GM21723 (cell line): Measurements from ENCODE around the gene ZBTB16.

Experiments used
- ATAC-seq: cut with Tn5 transposase; IDR thresholded peaks from one replicate; pipeline ENCODE4 v1.9.1; 2021; ENCODE audit warnings: mild to moderate bottlenecking, moderate library complexity; ENCODE audit not compliant: unreplicated experiment

The ZBTB16 gene

DNA sequence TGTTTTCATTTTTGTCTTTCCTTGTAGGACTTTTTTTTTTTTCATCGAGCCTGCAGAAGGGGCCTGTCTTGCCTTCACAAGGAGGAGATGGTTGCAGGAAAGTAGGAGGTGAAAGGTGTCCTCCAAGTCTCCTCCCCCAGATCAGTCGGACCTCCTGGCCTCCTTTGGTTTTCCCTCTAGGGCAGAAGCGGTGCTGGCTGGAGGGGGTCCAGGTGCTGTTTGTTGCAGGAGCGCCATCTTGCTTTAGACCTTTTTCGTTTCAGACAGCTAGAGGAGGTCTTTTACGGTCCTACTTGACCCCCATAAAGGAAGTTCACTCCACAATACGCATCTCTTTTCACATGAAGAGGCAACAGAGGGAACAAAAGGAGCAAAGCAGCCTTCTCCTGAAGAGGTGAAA is 66.0 kb downstream of the ZBTB16 start:
- ATAC-seq, result no peak

DNA sequence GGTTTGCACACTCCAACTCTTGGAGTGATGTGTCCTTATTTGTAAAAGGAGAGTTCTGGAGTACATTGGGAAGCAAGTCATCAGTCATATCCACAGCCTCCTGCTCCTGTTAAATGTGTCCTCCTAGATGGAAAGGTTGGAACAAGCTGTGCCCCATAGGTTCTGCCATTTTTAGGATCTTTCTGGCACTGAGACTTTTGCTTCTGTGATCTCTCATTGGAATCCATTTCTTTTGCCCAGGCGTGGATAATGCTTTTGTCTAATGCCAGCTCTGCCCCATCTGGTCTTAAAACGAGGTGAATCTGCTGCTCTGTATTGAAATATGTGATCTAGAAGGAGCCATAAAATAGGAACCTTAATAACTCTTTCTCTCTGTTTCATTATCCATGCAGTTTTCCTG is 66.4 kb downstream of the ZBTB16 start:
- no peak for ATAC-seq

DNA sequence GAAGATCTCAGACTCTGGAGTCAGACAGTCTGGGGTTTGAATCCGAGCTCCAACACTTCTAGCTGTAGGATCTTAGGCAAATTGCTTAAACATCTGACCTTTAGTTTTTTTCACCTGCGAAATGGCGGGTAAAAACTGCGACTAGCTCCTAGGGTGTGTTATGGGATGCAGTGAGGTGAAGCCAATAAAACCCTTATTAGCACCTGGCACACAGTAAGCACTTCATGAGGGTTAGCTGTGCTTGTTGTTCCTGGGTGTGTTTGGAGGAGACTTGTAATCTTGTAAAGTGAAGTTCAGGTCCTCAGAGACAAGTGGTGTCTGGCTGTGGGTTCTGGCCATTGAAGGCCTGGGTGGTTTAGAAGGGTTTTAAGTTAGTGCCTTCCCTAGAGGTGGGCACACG is 68.9 kb downstream of the ZBTB16 start:
- ATAC-seq, result no peak

DNA sequence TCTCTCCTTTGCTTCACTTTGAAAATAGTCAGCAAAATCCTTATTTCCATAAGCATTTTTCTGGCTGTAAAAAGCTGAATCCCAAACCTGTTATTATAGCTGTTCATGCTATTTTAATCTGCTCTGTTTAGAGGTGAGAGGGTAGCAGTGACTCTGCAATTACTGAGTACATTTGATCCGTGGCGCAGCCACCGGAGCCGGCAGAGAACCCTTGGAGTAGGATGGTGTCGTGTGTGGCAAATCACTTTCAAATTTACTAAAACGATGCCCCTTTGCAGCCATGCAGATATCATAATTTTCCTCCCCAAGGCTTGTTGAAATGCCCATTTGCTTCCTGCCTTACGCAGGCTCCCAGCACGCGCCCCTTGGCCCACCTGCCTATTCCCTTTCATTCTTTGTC is 69.6 kb downstream of the ZBTB16 start:
- ATAC-seq, result no peak

DNA sequence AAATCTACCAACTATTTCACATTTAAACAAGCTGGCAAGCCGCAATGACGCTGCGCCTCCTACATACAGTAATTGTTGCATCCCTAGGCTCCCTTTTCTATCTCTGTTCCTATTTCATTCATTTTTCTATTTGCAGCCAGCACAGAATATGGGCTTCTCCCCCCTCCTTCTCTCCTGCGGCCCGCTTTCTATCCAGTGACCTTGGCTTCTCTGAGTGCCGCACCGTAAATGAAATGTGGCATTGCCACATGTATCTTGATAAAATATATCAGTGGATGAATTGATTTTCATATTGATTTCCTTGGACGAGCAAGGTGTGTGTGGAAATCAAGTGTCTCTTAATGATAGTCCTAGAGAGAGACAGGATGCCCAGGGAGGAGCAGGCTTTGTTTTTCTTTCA is 70.2 kb downstream of the ZBTB16 start:
- ATAC-seq, result no peak

DNA sequence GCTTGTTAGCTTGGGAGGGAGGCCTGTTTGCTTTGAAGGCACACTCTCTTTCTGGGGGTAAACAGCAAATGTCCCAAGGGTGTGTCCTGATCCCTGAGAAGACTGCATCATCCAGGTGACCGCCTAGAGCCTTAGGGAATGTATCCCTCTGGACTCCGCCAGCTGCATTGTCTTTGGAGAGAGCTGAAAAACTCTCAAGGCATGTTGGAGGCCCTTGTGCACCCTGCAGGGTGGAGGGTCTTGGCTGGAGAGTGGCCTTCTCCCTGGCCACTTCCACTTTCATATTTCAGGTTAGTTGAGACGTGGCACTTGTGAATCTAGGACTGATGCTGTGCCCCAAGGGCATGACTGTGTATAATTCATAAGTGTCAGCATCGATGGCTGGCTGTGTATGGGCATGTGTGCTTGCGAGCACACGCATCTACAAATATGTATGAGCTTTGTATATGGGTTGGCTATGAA is 70.6 kb downstream of the ZBTB16 start:
- no peak for ATAC-seq

DNA sequence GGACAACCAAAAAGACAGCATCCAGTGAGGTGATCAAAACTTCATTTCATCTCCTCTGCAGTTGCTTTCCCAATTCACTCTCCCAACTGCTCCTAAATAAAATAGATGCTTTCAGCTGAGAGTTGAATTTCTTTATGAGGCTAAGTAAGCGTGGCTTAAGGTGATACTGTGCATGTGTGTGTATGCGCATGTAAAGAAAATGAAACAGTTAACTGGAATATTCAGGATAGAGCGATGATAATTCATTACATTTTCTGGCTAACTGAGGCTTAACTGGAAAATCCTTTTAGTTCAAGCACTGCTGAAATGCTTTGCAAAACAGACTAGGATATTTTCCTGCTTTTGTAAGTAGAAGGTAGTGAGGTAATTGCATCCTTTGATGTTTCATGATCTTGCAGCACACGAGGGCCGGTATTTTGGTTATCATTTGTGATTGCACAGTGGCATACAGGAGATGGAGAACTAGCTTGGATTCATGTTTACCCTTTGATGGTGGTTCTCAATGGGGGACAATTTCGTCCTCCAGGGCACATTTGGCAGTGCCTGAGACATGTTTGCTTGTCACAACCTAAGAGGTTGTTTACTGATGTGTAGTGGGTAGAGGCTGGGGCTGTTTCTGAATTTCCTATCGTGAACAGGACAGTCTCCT is 71.2 kb downstream of the ZBTB16 start:
- no peak for ATAC-seq

DNA sequence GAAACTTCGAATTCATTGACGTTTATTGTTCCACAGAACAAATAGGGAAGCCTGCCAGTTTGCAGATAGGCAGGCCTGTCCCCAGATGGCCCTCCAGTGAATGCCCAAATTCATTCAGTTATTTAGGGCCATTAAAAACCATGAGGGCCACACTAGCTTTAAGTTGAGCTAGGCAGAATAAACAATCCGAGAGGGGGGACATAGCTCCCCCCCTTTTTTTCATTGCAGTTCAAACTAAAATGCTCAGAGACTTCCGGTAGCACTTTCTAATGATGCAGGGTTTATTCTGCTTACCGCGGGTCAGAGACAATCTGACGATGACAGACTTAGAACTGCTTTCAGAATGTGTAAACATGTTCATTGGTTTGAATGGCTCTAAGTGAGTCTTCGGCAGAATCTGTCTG is 72.0 kb downstream of the ZBTB16 start:
- no peak for ATAC-seq

DNA sequence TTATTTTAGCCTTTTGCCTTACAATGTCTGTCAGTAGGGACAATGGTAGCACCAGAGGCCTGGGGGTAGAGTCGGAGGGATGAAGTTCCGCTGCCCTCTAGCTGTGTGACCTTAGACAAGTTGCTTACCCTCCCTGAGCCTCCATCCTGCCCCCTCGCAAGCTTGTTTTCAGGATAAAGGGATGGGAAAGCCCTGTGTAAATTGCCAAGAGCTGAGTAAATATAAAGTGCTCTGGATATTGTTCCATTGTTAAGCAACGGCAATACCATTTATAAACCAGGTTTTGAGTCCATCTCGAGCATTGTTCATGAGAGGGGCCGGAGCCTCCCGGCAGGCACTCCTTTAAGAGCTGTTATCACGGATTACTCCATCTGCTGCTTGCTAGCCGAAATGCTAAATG is 72.9 kb downstream of the ZBTB16 start:
- ATAC-seq, result no peak

DNA sequence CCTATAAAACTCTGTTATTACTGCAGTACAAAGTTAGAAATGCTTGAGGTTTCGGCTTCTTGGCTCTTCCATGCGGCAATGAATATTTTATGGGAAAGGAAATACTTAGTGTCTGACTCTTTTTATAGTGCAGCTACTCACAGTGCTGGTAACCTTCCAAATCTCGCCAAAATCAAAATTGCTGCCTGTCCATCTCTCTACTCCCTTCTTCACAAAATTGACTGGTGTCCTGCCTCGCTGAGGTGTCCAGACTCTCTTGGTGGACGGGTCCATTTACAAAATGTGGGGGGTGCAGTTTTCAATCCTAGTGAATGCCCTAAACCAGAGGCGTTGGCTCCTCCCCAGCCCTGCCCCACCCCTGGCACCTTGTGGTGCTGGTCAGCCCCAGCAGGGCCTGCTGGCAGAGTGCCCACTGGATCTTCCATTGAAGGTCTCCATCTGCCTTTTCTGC is 73.5 kb downstream of the ZBTB16 start:
- ATAC-seq, result no peak

DNA sequence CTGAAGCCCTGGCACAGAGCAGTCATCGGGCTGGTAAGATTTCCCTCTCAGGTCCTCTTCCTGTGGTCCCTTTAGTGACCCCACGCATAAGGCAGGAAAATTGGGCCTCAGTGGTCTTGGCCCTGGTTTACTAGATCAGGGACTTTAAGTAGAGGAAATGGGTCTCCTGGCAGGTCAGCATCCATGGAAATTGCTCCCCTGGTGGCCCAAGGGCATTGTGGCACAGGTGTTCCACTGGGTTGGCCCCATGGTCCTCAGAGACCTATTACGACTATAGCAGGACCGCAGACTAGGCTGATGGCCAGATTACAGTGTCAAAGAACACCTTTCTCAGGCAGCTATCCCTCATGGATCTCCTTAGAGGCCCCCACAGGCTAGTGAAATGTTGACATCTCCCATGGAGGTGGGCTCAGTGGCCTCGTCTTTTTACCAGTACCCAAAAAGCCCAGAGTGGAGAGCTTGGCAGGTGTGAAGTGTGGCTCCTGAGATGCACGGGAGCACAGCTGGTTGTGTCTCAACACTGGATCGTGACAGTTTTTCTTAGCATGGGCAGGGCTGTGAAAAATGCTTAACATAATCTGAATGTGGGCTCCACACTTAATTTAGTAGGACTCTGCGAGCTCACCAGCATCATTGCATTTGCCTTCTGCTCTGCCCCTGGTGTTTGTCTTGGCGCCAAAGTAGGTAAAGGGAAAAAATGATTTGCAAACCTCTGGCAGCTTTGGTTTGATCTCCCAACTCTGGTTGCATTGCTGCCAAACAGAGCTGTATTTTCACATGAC is 74.2 kb downstream of the ZBTB16 start:
- no peak for ATAC-seq

DNA sequence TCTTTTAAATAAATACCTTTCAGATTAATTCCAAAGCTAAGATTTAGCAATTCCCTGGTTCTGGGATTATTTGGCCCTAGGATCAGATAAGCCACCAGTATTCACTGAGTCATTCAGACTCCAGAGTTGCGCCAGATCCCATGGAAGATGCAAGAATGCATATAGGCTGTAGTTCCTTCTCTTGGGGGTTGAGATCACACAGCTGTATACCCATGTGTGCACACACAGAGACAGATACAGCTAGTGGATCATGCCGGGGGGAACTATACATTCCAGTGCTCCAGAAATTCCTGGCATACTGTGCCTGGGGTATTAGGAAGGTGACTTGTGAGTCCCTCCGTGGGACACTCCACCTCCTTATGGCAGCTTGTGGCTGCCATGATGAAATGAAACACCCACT is 75.4 kb downstream of the ZBTB16 start:
- no peak for ATAC-seq

DNA sequence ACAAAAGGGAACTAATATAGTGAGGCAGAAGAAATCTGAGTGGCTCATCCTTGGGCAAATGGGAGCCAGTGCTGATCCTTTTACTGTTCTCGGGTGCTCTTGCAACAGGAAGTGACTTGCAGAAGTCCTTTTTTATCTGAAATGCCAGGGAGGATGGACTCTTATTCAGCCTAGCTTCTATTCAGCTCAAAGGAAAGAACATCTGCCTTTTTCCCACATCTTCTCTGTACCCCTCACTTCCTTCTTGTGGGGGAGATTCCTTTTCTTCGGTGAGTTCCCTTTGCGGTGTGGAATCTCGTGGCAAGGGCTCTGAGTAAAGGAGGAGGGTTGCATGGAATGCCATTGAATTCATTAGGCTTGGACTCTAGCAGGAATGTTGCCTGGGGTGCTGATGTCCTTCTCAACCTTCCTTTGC is 76.2 kb downstream of the ZBTB16 start:
- ATAC-seq, result no peak

DNA sequence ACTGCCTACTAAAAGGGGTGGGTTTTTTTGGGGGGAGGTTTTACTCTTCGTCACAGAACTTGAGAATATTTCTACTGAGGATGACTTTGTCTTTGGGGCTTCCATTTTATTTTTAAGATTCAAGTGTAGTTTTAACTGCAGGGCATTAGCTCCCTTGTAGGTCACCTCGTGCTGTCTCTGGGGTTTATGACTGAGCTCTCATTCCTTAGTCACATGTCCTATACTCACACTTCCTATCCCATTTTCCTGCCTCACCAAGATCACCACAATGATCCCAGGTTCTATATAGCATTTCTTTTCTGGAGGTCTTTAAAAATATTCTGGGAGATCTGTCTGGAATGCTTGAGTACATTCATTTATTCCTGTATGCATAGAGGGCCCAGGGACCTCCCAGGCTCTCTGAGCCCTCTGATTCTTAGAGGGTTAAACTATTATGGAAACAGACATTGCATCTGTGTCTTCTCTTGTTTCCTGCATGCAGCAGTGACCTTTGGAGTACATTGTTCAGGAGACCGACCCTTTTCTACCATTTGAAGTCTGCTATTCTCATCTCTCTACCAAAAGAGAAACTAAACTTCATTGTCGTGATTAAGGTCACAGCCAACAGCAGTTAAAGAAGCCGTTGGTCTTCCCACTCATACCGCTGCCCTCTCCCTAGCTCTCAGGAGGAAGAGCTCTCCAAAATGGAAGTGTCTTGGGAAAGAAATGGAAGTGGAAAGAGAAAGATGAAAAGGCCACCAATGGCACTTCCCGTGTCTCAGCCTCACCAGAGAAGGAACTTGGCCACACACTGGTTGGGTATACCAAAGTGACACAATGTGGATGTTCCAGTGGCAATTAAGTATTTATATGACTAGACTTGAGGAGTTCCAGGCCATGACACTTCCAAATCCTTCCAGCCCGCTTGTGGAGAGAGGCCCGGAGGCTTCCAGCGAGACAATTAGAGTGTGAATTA is 77.5 kb downstream of the ZBTB16 start:
- no peak for ATAC-seq

DNA sequence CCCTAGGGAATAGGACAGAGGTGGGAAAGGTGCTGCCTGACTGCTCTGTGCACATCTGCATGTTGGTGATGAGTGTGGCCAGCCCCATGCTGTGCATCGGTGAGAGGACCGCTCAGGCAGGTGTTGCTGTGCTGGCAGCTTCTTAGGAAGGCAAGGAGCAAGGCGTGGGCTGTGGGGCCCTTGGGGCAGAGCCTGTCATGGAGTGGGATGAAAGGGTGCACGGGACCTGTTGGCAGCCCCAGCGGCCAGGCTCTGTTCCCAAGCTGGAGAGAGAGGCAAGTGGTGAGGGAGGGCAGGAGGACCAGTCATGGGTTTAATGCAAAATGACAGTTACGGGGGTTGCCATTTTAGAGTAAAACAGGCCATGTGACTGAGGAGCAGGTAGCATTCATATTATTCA is 78.3 kb downstream of the ZBTB16 start:
- ATAC-seq, result no peak

DNA sequence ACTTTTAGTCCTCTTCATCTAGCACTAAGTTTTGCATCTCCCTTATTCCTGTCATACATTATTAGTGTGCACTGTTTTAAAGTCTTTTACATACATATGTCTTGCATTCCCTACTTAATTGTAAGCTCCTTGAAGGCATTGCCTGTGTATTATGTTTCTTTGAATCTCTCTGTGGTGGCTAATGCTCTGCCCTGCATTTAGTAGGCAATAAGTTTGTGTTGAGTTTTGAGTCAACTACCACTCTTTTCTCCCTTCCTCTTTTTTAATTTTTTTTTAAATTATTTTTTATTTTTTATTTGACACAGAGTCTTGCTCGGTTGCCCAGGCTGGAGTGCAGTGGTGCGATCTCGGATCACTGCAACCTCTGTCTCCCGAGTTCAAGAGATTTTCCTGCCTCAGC is 78.9 kb downstream of the ZBTB16 start:
- no peak for ATAC-seq

DNA sequence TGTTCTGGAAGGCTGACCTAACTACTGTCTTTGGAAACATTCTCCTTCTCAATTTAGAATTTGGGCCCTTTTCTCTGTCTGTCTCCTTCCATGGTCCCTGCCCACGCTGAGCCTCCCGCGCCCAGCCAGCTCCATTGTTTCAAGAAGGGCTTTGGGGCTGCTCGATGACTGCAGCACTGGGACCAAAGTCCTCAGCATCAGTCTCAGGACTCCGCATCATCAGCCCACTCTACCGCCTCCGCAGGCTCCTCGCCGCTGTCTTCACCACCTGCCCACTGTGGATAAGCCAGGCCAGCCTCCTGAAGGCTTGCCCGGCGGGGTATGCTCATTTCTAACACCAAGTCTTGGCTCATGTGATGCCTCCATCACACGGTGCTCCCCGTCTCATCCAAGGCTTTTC is 81.3 kb downstream of the ZBTB16 start:
- no peak for ATAC-seq

DNA sequence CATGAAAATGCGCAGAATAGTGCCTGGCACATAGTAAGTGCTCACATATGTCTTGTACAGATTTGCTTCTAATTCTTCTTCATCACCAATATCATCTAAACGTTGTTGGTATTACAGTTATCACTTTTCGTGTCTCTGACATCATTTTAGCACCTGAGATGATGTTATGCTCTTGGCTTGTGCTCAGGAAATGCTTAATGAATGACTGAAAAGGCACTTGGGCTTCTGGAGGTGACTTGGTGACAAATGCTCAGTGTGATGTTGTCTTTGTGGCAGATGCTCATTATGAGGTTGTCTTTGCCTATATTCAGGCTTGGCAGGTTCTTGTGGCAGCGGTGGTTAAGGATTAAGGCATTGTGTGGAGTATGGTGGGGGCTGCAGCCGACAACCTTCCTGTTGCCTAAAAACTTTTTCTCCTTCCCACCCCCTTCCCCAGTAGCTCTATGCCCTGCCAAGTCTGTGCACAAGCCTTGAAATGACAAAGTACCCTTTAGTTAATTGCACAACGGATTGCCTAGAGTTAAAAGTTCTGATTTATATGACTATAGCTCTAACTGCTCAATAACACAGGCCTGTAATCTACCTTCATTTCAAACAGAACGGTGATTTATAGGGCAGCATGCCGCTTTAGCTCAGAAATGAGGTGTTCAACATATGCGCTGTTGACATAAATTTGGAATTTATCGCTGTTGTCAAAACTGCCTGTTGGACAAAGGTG is 82.5 kb downstream of the ZBTB16 start:
- no peak for ATAC-seq

DNA sequence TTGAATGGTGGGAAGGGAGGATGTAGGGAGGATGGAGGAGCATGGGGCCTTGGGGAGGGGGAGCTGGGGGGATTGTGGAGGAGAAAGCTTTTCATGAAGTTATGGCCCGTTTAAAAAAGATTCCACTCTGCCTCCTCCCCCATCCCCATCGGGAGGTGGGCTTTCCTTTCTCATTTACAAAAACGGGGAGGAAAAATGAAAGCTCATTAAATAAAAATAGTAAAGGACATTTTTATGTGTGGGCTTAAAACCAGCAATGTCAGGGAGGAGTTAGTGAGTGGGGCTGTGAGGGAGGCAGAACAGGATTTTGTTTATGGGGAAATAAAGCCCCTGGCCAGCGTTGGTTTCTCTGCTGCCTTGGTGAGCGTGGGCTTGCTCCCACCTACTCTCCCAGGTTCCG is 83.2 kb downstream of the ZBTB16 start:
- ATAC-seq, result no peak

DNA sequence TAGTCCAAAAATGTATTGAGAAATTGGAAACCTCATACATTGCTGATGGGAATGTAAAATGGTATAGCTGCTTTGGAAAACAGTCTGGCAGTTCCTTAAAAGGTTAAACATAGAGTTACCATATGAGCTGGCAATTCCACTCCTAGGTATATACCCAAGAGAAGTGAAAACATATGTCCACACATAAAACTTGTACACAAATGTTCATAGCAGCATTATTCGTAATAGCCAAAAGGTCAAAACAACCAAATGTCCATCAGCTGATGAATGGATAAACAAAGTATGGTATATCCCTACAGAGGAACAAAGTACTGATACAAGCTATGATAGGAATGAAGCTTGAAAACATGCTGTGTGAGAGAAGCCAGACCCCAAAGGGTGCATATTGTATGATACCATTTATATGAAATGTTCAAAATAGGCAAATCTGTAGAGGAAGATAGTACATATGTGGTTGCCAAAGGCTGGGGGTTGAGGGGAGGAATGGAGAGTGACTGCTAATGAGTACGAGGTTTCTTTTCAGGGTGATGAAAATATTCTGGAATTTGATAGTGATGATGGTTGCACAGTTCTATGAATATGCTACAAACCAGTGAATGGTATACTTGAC is 85.8 kb downstream of the ZBTB16 start:
- ATAC-seq, result no peak
